HepG2 (cell line): ENCODE measurements around the gene ENG. TPM values are rescaled to one million over a fixed set of nuclear protein-coding genes. Genes with fewer than 3 reads are reported as not detected.

Experiments used
- BRD4 ChIP-seq: sonication (generic); formaldehyde crosslinking; IDR thresholded peaks from 2 replicates; pipeline ENCODE4 v1.4.0; 2020; ENCODE audit warnings: missing genetic modification reagents
- HHEX ChIP-seq: IDR thresholded peaks from 2 replicates; pipeline ENCODE4 v1.6.1; 2016; ENCODE audit warnings: control low read depth
- JARID2 ChIP-seq: sonication (generic); formaldehyde crosslinking; IDR thresholded peaks from 2 replicates; pipeline ENCODE4 v1.8.1; 2023; ENCODE audit warnings: missing genetic modification reagents, inconsistent platforms; ENCODE audit not compliant: insufficient replicate concordance
- KDM1A ChIP-seq: IDR thresholded peaks from 2 replicates; pipeline ENCODE4 v1.6.1; 2016; ENCODE audit warnings: missing compliant biosample characterization
- SP1 ChIP-seq, 2 experiments: fragments of 450-650 bp in 1 of 2; sonication (generic) in 1 of 2; formaldehyde crosslinking in 1 of 2; IDR thresholded peaks; 2 replicates each; pipeline versions ENCODE4 v1.4.0 to v1.6.1; 2016 to 2020; ENCODE audit warnings: missing genetic modification reagents in 1 of 2
- SUZ12 ChIP-seq: fragments of 150-350 bp; IDR thresholded peaks from 2 replicates; pipeline ENCODE4 v1.6.1; 2014; ENCODE audit warnings: low read depth, low read length
- ZNF138 ChIP-seq: sonication (generic); formaldehyde crosslinking; IDR thresholded peaks from 2 replicates; pipeline ENCODE4 v1.5.0; 2020; ENCODE audit warnings: mild to moderate bottlenecking, low read depth, missing genetic modification reagents
- ZNF678 ChIP-seq: sonication (generic); formaldehyde crosslinking; IDR thresholded peaks from 2 replicates; pipeline ENCODE4 v1.4.0; 2020; ENCODE audit warnings: mild to moderate bottlenecking, missing genetic modification reagents
- ZNF703 ChIP-seq: sonication (generic); formaldehyde crosslinking; IDR thresholded peaks from 2 replicates; pipeline ENCODE4 v1.5.1; 2020; ENCODE audit warnings: missing genetic modification reagents, mild to moderate bottlenecking, moderate library complexity, borderline replicate concordance
- ZNF776 ChIP-seq: sonication (generic); formaldehyde crosslinking; IDR thresholded peaks from 2 replicates; pipeline ENCODE4 v1.4.0; 2020; ENCODE audit warnings: mild to moderate bottlenecking, missing genetic modification reagents
- polyA plus RNA-seq, 8 experiments: library from polyadenylated mRNA; depleted of rRNA in 3 of 8; stranded (reverse) in 7 of 8; unstranded in 1 of 8; fragments of >200 nt; fragmentation: Illumina TruSeq in 4 of 8; extraction: Trizol in 4 of 8; gene quantifications; 2 replicates each; pipeline versions ENCODE4 v1.2.1 to v1.2.3, GENCODE V29; 2011 to 2016; ENCODE audit warnings: low read depth in 4 of 8, missing spikeins in 1 of 8, mixed read lengths in 1 of 8; ENCODE audit not compliant: insufficient read depth in 1 of 8
- total RNA-seq, 5 experiments: library from RNA; depleted of rRNA; stranded (reverse); fragments of >200 nt; fragmentation: Illumina TruSeq; extraction: Trizol; gene quantifications; 2 replicates each; pipeline ENCODE4 v1.2.3, GENCODE V29; 2016; ENCODE audit warnings: low read depth in 1 of 5
- TF ChIP-seq, protein P1 (sequence below), 2 experiments: IDR thresholded peaks; 2 replicates each; pipeline ENCODE4 v1.6.1; 2011 to 2012; ENCODE audit warnings: low read length in 2 of 2, borderline replicate concordance in 1 of 2, low read depth in 1 of 2, mild to moderate bottlenecking in 1 of 2, moderate library complexity in 1 of 2
- TF ChIP-seq, protein P2 (sequence below): sonication (generic); IDR thresholded peaks from 2 replicates; pipeline ENCODE4 v1.6.1; 2016; ENCODE audit warnings: low read depth, borderline replicate concordance
- TF ChIP-seq, protein P3 (sequence below): sonication (generic); formaldehyde crosslinking; IDR thresholded peaks from 2 replicates; pipeline ENCODE4 v1.5.0; 2020; ENCODE audit warnings: missing genetic modification reagents
- TF ChIP-seq, protein P4 (sequence below): sonication (generic); formaldehyde crosslinking; IDR thresholded peaks from one replicate; pipeline ENCODE4 v1.5.1; 2020; ENCODE audit warnings: mild to moderate bottlenecking, missing genetic modification reagents; ENCODE audit errors: not compliant biosample characterization

ENG gene
- total and polyA plus RNA-seq, 2 of the 13 experiments (the other 11 are each of a cell fraction or from before 2014, with no cell fraction given), result 0.02 to 1.1 TPM

DNA sequence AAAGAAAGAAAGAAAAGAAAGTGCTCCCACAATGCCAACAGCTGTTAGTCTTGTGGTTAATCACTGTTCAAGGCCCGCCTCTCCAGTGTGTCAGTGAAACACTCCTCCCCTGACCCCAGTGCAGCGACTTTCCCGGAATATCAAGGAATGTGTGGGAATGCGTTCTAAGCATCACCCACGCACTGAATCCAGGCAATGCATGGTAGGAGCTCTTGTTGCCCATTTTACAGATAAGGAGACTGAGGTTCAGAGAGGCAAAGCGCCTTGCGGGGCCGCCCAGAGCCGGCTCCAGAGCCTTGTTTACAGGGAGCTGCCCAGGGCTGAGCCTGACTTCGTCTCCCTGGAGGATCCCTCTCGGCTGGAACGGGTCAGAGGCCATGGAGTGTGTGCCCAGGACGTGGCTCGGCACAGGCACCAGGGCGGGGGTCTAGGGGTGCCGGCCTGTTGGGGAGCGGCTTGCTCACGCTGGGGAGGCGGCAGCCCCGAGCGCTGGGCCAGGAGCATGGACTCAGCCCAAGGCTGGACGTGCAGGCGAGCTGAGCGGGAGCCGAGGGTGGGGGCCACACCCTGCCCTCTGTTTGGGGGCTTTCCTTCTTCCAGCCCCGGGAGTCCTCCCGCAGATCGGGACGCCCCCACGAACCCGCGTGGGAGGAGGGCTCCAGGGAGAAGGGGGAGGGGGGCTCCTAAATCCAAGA is 44.1 kb upstream of the ENG start (continued):
- TF ChIP-seq ZNF703 (CRISPR knock-in tag), result no peak
- no peak for TF ChIP-seq SP1 (IDR thresholded peaks at IDR 0.05)
- TF ChIP-seq SP1 (CRISPR knock-in tag; IDR thresholded peaks at IDR 0.05), result no peak
- TF ChIP-seq, protein P1, sequence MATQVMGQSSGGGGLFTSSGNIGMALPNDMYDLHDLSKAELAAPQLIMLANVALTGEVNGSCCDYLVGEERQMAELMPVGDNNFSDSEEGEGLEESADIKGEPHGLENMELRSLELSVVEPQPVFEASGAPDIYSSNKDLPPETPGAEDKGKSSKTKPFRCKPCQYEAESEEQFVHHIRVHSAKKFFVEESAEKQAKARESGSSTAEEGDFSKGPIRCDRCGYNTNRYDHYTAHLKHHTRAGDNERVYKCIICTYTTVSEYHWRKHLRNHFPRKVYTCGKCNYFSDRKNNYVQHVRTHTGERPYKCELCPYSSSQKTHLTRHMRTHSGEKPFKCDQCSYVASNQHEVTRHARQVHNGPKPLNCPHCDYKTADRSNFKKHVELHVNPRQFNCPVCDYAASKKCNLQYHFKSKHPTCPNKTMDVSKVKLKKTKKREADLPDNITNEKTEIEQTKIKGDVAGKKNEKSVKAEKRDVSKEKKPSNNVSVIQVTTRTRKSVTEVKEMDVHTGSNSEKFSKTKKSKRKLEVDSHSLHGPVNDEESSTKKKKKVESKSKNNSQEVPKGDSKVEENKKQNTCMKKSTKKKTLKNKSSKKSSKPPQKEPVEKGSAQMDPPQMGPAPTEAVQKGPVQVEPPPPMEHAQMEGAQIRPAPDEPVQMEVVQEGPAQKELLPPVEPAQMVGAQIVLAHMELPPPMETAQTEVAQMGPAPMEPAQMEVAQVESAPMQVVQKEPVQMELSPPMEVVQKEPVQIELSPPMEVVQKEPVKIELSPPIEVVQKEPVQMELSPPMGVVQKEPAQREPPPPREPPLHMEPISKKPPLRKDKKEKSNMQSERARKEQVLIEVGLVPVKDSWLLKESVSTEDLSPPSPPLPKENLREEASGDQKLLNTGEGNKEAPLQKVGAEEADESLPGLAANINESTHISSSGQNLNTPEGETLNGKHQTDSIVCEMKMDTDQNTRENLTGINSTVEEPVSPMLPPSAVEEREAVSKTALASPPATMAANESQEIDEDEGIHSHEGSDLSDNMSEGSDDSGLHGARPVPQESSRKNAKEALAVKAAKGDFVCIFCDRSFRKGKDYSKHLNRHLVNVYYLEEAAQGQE (IDR thresholded peaks at IDR 0.05; ENCODE audit: borderline replicate concordance in 1 of 2, low read depth in 1 of 2, low read length in 2 of 2), result no peak
- TF ChIP-seq, protein P2, sequence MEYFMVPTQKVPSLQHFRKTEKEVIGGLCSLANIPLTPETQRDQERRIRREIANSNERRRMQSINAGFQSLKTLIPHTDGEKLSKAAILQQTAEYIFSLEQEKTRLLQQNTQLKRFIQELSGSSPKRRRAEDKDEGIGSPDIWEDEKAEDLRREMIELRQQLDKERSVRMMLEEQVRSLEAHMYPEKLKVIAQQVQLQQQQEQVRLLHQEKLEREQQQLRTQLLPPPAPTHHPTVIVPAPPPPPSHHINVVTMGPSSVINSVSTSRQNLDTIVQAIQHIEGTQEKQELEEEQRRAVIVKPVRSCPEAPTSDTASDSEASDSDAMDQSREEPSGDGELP, result peak; percentile 68
- no peak for TF ChIP-seq HHEX
- no peak for TF ChIP-seq ZNF678 (CRISPR knock-in tag)
- peak; percentile 97 for TF ChIP-seq KDM1A (CRISPR knock-in tag)
- TF ChIP-seq SUZ12, result no peak
- TF ChIP-seq, protein P3, sequence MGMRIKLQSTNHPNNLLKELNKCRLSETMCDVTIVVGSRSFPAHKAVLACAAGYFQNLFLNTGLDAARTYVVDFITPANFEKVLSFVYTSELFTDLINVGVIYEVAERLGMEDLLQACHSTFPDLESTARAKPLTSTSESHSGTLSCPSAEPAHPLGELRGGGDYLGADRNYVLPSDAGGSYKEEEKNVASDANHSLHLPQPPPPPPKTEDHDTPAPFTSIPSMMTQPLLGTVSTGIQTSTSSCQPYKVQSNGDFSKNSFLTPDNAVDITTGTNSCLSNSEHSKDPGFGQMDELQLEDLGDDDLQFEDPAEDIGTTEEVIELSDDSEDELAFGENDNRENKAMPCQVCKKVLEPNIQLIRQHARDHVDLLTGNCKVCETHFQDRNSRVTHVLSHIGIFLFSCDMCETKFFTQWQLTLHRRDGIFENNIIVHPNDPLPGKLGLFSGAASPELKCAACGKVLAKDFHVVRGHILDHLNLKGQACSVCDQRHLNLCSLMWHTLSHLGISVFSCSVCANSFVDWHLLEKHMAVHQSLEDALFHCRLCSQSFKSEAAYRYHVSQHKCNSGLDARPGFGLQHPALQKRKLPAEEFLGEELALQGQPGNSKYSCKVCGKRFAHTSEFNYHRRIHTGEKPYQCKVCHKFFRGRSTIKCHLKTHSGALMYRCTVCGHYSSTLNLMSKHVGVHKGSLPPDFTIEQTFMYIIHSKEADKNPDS, result no peak
- TF ChIP-seq ZNF138 (CRISPR knock-in tag), result peak; percentile 75; the same call in 1 of the 2 replicates
- no peak for TF ChIP-seq ZNF776
- TF ChIP-seq JARID2 (CRISPR knock-in tag), result no peak
- TF ChIP-seq BRD4 (CRISPR knock-in tag), result no peak
- TF ChIP-seq, protein P4, sequence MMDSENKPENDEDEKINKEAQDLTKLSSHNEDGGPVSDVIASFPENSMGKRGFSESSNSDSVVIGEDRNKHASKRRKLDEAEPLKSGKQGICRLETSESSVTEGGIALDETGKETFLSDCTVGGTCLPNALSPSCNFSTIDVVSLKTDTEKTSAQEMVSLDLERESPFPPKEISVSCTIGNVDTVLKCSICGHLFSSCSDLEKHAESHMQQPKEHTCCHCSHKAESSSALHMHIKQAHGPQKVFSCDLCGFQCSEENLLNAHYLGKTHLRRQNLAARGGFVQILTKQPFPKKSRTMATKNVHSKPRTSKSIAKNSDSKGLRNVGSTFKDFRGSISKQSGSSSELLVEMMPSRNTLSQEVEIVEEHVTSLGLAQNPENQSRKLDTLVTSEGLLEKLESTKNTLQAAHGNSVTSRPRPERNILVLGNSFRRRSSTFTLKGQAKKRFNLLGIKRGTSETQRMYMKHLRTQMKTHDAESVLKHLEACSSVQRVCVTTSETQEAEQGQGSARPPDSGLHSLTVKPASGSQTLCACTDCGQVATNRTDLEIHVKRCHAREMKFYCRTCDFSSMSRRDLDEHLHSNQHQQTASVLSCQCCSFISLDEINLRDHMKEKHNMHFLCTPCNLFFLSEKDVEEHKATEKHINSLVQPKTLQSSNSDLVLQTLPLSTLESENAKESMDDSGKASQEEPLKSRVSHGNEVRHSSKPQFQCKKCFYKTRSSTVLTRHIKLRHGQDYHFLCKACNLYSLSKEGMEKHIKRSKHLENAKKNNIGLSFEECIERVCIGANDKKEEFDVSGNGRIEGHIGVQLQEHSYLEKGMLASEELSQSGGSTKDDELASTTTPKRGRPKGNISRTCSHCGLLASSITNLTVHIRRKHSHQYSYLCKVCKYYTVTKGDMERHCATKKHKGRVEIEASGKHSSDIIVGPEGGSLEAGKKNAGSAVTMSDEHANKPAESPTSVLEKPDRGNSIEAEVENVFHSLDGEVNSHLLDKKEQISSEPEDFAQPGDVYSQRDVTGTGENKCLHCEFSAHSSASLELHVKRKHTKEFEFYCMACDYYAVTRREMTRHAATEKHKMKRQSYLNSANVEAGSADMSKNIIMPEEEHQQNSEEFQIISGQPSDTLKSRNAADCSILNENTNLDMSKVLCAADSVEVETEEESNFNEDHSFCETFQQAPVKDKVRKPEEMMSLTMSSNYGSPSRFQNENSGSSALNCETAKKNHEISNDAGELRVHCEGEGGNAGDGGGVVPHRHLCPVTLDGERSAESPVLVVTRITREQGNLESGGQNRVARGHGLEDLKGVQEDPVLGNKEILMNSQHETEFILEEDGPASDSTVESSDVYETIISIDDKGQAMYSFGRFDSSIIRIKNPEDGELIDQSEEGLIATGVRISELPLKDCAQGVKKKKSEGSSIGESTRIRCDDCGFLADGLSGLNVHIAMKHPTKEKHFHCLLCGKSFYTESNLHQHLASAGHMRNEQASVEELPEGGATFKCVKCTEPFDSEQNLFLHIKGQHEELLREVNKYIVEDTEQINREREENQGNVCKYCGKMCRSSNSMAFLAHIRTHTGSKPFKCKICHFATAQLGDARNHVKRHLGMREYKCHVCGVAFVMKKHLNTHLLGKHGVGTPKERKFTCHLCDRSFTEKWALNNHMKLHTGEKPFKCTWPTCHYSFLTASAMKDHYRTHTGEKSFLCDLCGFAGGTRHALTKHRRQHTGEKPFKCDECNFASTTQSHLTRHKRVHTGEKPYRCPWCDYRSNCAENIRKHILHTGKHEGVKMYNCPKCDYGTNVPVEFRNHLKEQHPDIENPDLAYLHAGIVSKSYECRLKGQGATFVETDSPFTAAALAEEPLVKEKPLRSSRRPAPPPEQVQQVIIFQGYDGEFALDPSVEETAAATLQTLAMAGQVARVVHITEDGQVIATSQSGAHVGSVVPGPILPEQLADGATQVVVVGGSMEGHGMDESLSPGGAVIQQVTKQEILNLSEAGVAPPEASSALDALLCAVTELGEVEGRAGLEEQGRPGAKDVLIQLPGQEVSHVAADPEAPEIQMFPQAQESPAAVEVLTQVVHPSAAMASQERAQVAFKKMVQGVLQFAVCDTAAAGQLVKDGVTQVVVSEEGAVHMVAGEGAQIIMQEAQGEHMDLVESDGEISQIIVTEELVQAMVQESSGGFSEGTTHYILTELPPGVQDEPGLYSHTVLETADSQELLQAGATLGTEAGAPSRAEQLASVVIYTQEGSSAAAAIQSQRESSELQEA, result no peak
